GM13977 (cell line): ENCODE measurements around the gene IQCE.

Source experiments
- DNase-seq: peaks from one replicate; pipeline ENCODE4 v3.0.0; 2012; ENCODE audit warnings: low spot score
- CTCF ChIP-seq: IDR thresholded peaks from 2 replicates; pipeline ENCODE4 v1.5.1; 2012; ENCODE audit warnings: mild to moderate bottlenecking, control low read depth; ENCODE audit not compliant: insufficient read depth; ENCODE audit errors: extremely low read depth, missing control alignments
- in situ Hi-C: fragments of 300-500 bp; cut with MboI; formaldehyde crosslinking; loops from one replicate; pipeline ENCODE4 v1.12.0; 2022; ENCODE audit warnings: low sequenced_read_pairs, low pct_unique_long_range_greater_than_20kb, mixed read lengths, inconsistent platforms; ENCODE audit not compliant: unreplicated experiment

Gene IQCE

GRCh38 chr7:2576742-2577491, 18.1 kb downstream of the IQCE start:
- DNase-seq: no peak
- in situ Hi-C loops: no loop called here
- TF ChIP-seq CTCF: no peak

GRCh38 chr7:2577914-2578680, 19.3 kb downstream of the IQCE start:
- no peak for TF ChIP-seq CTCF
- DNase-seq: no peak
- in situ Hi-C loops: no loop called here

- no peak for DNase-seq
- in situ Hi-C loops: no loop called here
- no peak for TF ChIP-seq CTCF
Observed at GRCh38 chr7:2580636-2581035, 21.9 kb downstream of the IQCE start.

GRCh38 chr7:2582006-2582735, 23.4 kb downstream of the IQCE start:
- in situ Hi-C loops: no loop called here
- no peak for DNase-seq
- TF ChIP-seq CTCF: no peak

- no peak for DNase-seq
- TF ChIP-seq CTCF: no peak
- in situ Hi-C loops: no loop called here
Observed at GRCh38 chr7:2583798-2584580, 25.2 kb downstream of the IQCE start.

- TF ChIP-seq CTCF: no peak
- no peak for DNase-seq
- in situ Hi-C loops: no loop called here
Observed at GRCh38 chr7:2585446-2585845, 26.7 kb downstream of the IQCE start.
